Upper lobe of right lung (tissue), 1 donor: Measurements from ENCODE around the gene IL6ST. TPM values are rescaled to one million over a fixed set of nuclear protein-coding genes. Genes with fewer than 3 reads are reported as not detected.

Experiments
- ATAC-seq: fragments of 200-7000 bp; cut with Tn5 transposase; one replicate; pipeline ENCODE4 v1.9.1; 2020; ENCODE audit warnings: mild to moderate bottlenecking, moderate library complexity
- DNase-seq: peaks from one replicate; pipeline ENCODE4 v3.0.0-alpha.2; 2020
- H3K27ac ChIP-seq: fragments of 200-600 bp; one replicate; pipeline ENCODE4 v1.8.0; 2022
- H3K27me3 ChIP-seq: fragments of 200-600 bp; one replicate; pipeline ENCODE4 v1.8.0; 2022; ENCODE audit warnings: mild to moderate bottlenecking
- H3K36me3 ChIP-seq: fragments of 200-600 bp; one replicate; pipeline ENCODE4 v1.8.0; 2022
- H3K4me1 ChIP-seq: fragments of 200-600 bp; one replicate; pipeline ENCODE4 v1.8.0; 2022
- H3K4me3 ChIP-seq: fragments of 200-600 bp; one replicate; pipeline ENCODE4 v1.8.0; 2022; ENCODE audit warnings: mild to moderate bottlenecking
- H3K9me3 ChIP-seq: fragments of 200-600 bp; one replicate; pipeline ENCODE4 v1.8.0; 2022
- intact Hi-C: fragments of 100-400 bp; cut with DNase I; formaldehyde crosslinking; loops from one replicate; pipeline ENCODE4 v1.11.0; 2022
- total RNA-seq: library from RNA; stranded (reverse); fragmentation: NEBNext Ultra II Directional; extraction: Animal tissue kit (Norgen Biotek cat#: 25700); gene quantifications from one replicate; pipeline ENCODE4 v1.2.1, GENCODE V29; 2021
- TF ChIP-seq, protein P1 (sequence below): fragments of 200-600 bp; IDR thresholded peaks from one replicate; pipeline ENCODE4 v1.8.0; 2022; ENCODE audit warnings: antibody characterized with exemption
- donor health status: DM: no; HTN: yes; CAD: no; lungs with severe emphysema.

IL6ST gene
- total RNA-seq, 1 donor from 2014 or later, result 435 TPM

GRCh38 chr5:56010431-56010830, 15.7 kb upstream of the IL6ST start:
- no peak overlapping the region for H3K4me3 ChIP-seq
- no peaks in the 10 kb centered on the region for H3K36me3 ChIP-seq
- no peak for DNase-seq
- TF ChIP-seq, protein P1, sequence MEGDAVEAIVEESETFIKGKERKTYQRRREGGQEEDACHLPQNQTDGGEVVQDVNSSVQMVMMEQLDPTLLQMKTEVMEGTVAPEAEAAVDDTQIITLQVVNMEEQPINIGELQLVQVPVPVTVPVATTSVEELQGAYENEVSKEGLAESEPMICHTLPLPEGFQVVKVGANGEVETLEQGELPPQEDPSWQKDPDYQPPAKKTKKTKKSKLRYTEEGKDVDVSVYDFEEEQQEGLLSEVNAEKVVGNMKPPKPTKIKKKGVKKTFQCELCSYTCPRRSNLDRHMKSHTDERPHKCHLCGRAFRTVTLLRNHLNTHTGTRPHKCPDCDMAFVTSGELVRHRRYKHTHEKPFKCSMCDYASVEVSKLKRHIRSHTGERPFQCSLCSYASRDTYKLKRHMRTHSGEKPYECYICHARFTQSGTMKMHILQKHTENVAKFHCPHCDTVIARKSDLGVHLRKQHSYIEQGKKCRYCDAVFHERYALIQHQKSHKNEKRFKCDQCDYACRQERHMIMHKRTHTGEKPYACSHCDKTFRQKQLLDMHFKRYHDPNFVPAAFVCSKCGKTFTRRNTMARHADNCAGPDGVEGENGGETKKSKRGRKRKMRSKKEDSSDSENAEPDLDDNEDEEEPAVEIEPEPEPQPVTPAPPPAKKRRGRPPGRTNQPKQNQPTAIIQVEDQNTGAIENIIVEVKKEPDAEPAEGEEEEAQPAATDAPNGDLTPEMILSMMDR, result no peak
- no peaks in the 10 kb centered on the region for H3K9me3 ChIP-seq
- intact Hi-C loops, result no loop called here
- no peak for ATAC-seq
- H3K4me1 ChIP-seq, result peaks cover 13% of the 10 kb centered on the region
- H3K27ac ChIP-seq, result no peak overlapping the region
- no peaks in the 10 kb centered on the region for H3K27me3 ChIP-seq

GRCh38 chr5:56006600-56006999, 11.8 kb upstream of the IL6ST start:
- Histone ChIP-seq H3K36me3 (no peaks in the 10 kb centered on the region), H3K4me3 (no peak overlapping the region), H3K9me3 (no peaks in the 10 kb centered on the region), H3K27ac (no peak overlapping the region), H3K4me1 (no peaks in the 10 kb centered on the region), H3K27me3 (no peaks in the 10 kb centered on the region)
- DNase-seq (no peak), ATAC-seq (no peak)
- intact Hi-C loops, result no loop called here
- TF ChIP-seq, protein P1, result no peak

- TF ChIP-seq, protein P1, result no peak
- no peak for ATAC-seq
These were observed 11.3 kb upstream of the IL6ST start for GRCh38 chr5:56006094-56006493.

DNA sequence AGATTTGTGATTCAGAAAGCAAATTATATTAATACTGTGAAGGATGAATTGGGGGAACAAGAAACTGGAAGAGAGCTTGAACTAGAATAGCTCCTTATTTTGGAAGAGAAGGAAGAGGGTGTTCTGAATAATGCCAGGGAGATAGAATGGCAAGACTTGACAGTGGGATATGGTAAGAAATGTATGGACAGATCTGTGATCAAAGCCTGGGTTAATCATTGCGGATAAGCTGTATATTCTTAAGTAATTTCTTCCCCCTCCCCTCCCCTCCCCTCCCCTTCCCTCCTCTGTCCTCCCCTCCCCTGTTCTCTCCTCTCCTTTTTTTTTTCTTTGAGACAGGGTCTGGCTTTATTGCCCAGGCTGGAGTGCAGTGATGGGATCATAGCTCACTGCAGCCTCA, 10.1 kb upstream of the IL6ST start:
- intact Hi-C loops, result no loop called here
- ATAC-seq (no peak), DNase-seq (no peak)
- H3K36me3 ChIP-seq, result no peaks in the 10 kb centered on the region
- H3K4me1 ChIP-seq, result no peaks in the 10 kb centered on the region
- H3K27ac ChIP-seq, result no peak overlapping the region
- no peak overlapping the region for H3K4me3 ChIP-seq
- TF ChIP-seq, protein P1, result no peak
- no peaks in the 10 kb centered on the region for H3K27me3 ChIP-seq
- no peaks in the 10 kb centered on the region for H3K9me3 ChIP-seq

More at GRCh38 chr5:56006094-56006493, 11.3 kb upstream of the IL6ST start:
- no peaks in the 10 kb centered on the region for H3K27me3 ChIP-seq
- no peaks in the 10 kb centered on the region for H3K4me1 ChIP-seq
- intact Hi-C loops, result no loop called here
- no peak for DNase-seq
- no peak overlapping the region for H3K4me3 ChIP-seq
- no peaks in the 10 kb centered on the region for H3K36me3 ChIP-seq
- no peak overlapping the region for H3K27ac ChIP-seq
- H3K9me3 ChIP-seq, result no peaks in the 10 kb centered on the region

DNA sequence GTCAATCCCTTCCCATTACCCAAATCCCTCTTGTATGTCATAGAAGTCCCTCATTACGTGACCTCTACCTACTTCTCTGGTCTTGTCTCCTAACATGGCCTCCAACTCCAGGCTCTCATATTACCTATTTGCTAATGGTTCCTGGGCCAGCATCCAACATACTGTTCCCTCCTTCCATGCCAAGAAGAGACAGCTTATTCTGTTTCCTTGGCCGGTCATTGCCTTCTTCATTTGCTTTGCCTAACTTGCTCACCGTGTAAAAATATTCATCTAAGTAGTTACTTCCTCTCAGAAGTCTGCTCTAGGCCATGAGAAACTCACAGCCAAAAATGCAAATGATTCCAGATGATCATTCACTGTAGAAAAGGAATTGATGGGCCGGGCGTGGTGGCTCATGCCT, 8.9 kb upstream of the IL6ST start:
- no peak for ATAC-seq
- TF ChIP-seq, protein P1, result no peak
- intact Hi-C loops, result no loop called here
- no peak overlapping the region for H3K27ac ChIP-seq
- H3K4me3 ChIP-seq, result no peak overlapping the region
- no peaks in the 10 kb centered on the region for H3K9me3 ChIP-seq
- no peaks in the 10 kb centered on the region for H3K4me1 ChIP-seq
- DNase-seq, result no peak
- no peaks in the 10 kb centered on the region for H3K27me3 ChIP-seq
- H3K36me3 ChIP-seq, result no peaks in the 10 kb centered on the region

DNA sequence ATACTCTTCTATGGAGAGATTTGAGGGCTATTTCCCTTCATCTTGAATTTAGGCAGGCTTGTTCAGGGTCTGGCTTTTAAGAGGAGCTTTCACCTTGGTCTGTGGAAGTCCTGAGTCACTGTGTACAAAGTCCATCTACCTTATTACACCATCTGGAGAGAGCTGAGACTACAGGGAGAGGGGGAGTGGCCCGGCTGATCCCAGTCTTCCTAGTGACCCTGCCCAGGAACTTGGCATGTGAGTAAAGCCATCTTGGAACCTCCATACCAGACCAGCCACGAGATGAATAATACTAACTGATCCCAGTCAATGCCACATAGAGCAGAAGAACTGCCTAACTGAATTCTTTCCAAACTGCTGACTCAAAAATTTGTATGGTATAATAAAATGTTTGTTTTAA, 8.4 kb upstream of the IL6ST start:
- Histone ChIP-seq H3K4me1 (no peaks in the 10 kb centered on the region), H3K27ac (no peak overlapping the region), H3K27me3 (no peaks in the 10 kb centered on the region), H3K9me3 (no peaks in the 10 kb centered on the region), H3K4me3 (no peak overlapping the region), H3K36me3 (no peaks in the 10 kb centered on the region)
- ATAC-seq (peak; percentile 73), DNase-seq (no peak)
- TF ChIP-seq, protein P1, result no peak
- intact Hi-C loops, result no loop called here
